Neural progenitor cell (in vitro differentiated cells): Measurements from ENCODE around the gene GRIK5. TPM values are rescaled to one million over a fixed set of nuclear protein-coding genes. Genes with fewer than 3 reads are reported as not detected.
"Not testable (repeated sequence)": the region's sequence is repeated elsewhere in the genome, so short reads cannot be mapped to it uniquely, and the experiment has no call there.

Experiments used
- DNase-seq: peaks from one replicate; pipeline ENCODE4 v3.0.0-alpha.2; 2016; ENCODE audit warnings: low spot score
- H2AFZ ChIP-seq: fragments of 200-600 bp; sonication (generic); replicated peaks from 2 replicates; pipeline ENCODE4 v1.6.1; 2016; ENCODE audit warnings: antibody characterized with exemption
- H3F3A ChIP-seq: fragments of 200-600 bp; sonication (generic); 2 replicates; pipeline ENCODE4 v1.6.1; 2016; ENCODE audit warnings: antibody characterized with exemption, low read depth
- H3K27ac ChIP-seq: fragments of 200-600 bp; sonication (generic); 2 replicates; pipeline ENCODE4 v1.5.1; 2016; ENCODE audit warnings: mild to moderate bottlenecking
- H3K27me3 ChIP-seq: fragments of 200-600 bp; sonication (generic); 2 replicates; pipeline ENCODE4 v1.6.1; 2016; ENCODE audit warnings: mild to moderate bottlenecking, moderate library complexity
- H3K36me3 ChIP-seq: fragments of 200-600 bp; sonication (generic); 2 replicates; pipeline ENCODE4 v1.5.1; 2016
- H3K4me1 ChIP-seq: fragments of 200-600 bp; sonication (generic); 2 replicates; pipeline ENCODE4 v1.6.1; 2016; ENCODE audit warnings: mixed run types
- H3K4me2 ChIP-seq: fragments of 200-600 bp; sonication (generic); 2 replicates; pipeline ENCODE4 v1.6.1; 2016
- H3K4me3 ChIP-seq: fragments of 200-600 bp; sonication (generic); 2 replicates; pipeline ENCODE4 v1.5.1; 2016
- H3K79me2 ChIP-seq: fragments of 200-600 bp; sonication (generic); 2 replicates; pipeline ENCODE4 v1.6.1; 2016; ENCODE audit warnings: low read depth
- H3K9ac ChIP-seq: fragments of 200-600 bp; sonication (generic); 2 replicates; pipeline ENCODE4 v1.6.1; 2016
- H3K9me3 ChIP-seq: fragments of 200-600 bp; sonication (generic); 2 replicates; pipeline ENCODE4 v1.5.1; 2016; ENCODE audit warnings: low read depth
- H4K20me1 ChIP-seq: fragments of 200-600 bp; sonication (generic); 2 replicates; pipeline ENCODE4 v1.6.1; 2016; ENCODE audit warnings: low read depth
- H3K27ac Mint-ChIP-seq: 3 replicates; pipeline ENCODE4 v1.8.0; 2021; ENCODE audit warnings: mixed read lengths
- H3K27me3 Mint-ChIP-seq: 2 replicates; pipeline ENCODE4 v1.8.0; 2022; ENCODE audit warnings: low read depth, mild to moderate bottlenecking, inconsistent platforms, moderate library complexity, mixed read lengths; ENCODE audit not compliant: insufficient read depth
- H3K36me3 Mint-ChIP-seq: 3 replicates; pipeline ENCODE4 v1.8.0; 2021; ENCODE audit warnings: mixed read lengths
- H3K4me1 Mint-ChIP-seq: 3 replicates; pipeline ENCODE4 v1.8.0; 2021; ENCODE audit warnings: mixed read lengths
- H3K4me3 Mint-ChIP-seq: 3 replicates; pipeline ENCODE4 v1.8.0; 2021; ENCODE audit warnings: mild to moderate bottlenecking, moderate library complexity, mixed read lengths
- H3K9me3 Mint-ChIP-seq: 3 replicates; pipeline ENCODE4 v1.8.0; 2020; ENCODE audit warnings: mixed read lengths
- CTCF ChIP-seq: fragments of 200-600 bp; sonication (generic); IDR thresholded peaks from 2 replicates; pipeline ENCODE4 v1.5.1; 2017; ENCODE audit warnings: antibody characterized with exemption, mild to moderate bottlenecking
- EZH2 ChIP-seq: fragments of 200-600 bp; sonication (generic); IDR thresholded peaks from 2 replicates; pipeline ENCODE4 v1.6.1; 2017; ENCODE audit warnings: antibody characterized with exemption, mild to moderate bottlenecking, moderate library complexity
- EZH2phosphoT487 ChIP-seq: fragments of 200-600 bp; sonication (generic); IDR thresholded peaks from 2 replicates; pipeline ENCODE4 v1.6.1; 2017; ENCODE audit warnings: antibody characterized with exemption
- total RNA-seq: library from RNA; depleted of rRNA; stranded (reverse); fragments of >200 nt; gene quantifications from 2 replicates; pipeline ENCODE4 v1.2.3, GENCODE V29; 2015; ENCODE audit warnings: low replicate concordance

Gene GRIK5
- total RNA-seq, 1 donor from 2014 or later = 5.8 TPM

- not testable (repeated sequence) for H2AFZ ChIP-seq, H3K27ac ChIP-seq, H3K9ac ChIP-seq, H3K27me3 ChIP-seq, H4K20me1 ChIP-seq, H3K9me3 ChIP-seq, H3K4me3 Mint-ChIP-seq, H3K79me2 ChIP-seq, H3K27ac Mint-ChIP-seq, H3K4me2 ChIP-seq, H3K4me1 ChIP-seq, H3F3A ChIP-seq, H3K9me3 Mint-ChIP-seq, H3K36me3 Mint-ChIP-seq, H3K36me3 ChIP-seq, H3K4me3 ChIP-seq
- peak; percentile 81 for DNase-seq
- Mint-ChIP-seq H3K4me1 (peaks cover 42% of the 10 kb centered on the region), H3K27me3 (peaks cover 13% of the 10 kb centered on the region)
- peak; percentile 94 for TF ChIP-seq CTCF
Observed at GRCh38 chr19:42034640-42035391, 35.2 kb downstream of the GRIK5 start.

GRCh38 chr19:42033413-42033812, 36.6 kb downstream of the GRIK5 start:
- Histone ChIP-seq H3K27me3 (no peaks in the 10 kb centered on the region), H3K9me3 (no peaks in the 10 kb centered on the region), H3K9ac (no peak overlapping the region), H3K79me2 (no peaks in the 10 kb centered on the region), H3K36me3 (no peaks in the 10 kb centered on the region), H3K4me3 (no peak overlapping the region), H3K4me1 (no peaks in the 10 kb centered on the region), H3K27ac (no peak overlapping the region), H2AFZ (no peak overlapping the region), H4K20me1 (no peaks in the 10 kb centered on the region), H3F3A (peaks cover 5% of the 10 kb centered on the region), H3K4me2 (no peak overlapping the region)
- Mint-ChIP-seq H3K4me1 (peaks cover 41% of the 10 kb centered on the region), H3K4me3 (no peak overlapping the region), H3K27ac (peak overlapping the region; percentile 29), H3K27me3 (peaks cover 10% of the 10 kb centered on the region), H3K36me3 (peaks cover 2% of the 10 kb centered on the region), H3K9me3 (no peaks in the 10 kb centered on the region)
- no peak for DNase-seq
- TF ChIP-seq CTCF (no peak), EZH2 (no peak), EZH2phosphoT487 (no peak)

GRCh38 chr19:42032431-42032830, 37.6 kb downstream of the GRIK5 start:
- no peaks in the 10 kb centered on the region for H3K36me3 Mint-ChIP-seq
- H3K27me3 ChIP-seq = no peaks in the 10 kb centered on the region
- H3K4me3 ChIP-seq = no peak overlapping the region
- peaks cover 5% of the 10 kb centered on the region for H3F3A ChIP-seq
- no peak overlapping the region for H3K4me2 ChIP-seq
- H3K36me3 ChIP-seq = no peaks in the 10 kb centered on the region
- TF ChIP-seq EZH2phosphoT487 = no peak
- no peak for TF ChIP-seq CTCF
- H3K27me3 Mint-ChIP-seq = peaks cover 10% of the 10 kb centered on the region
- no peak overlapping the region for H3K9ac ChIP-seq
- H3K9me3 Mint-ChIP-seq = no peaks in the 10 kb centered on the region
- peaks cover 41% of the 10 kb centered on the region for H3K4me1 Mint-ChIP-seq
- no peaks in the 10 kb centered on the region for H3K79me2 ChIP-seq
- H3K4me1 ChIP-seq = no peaks in the 10 kb centered on the region
- no peak overlapping the region for H3K4me3 Mint-ChIP-seq
- H3K27ac ChIP-seq = no peak overlapping the region
- DNase-seq = no peak
- no peak overlapping the region for H2AFZ ChIP-seq
- peak overlapping the region; percentile 46 for H3K27ac Mint-ChIP-seq
- H3K9me3 ChIP-seq = no peaks in the 10 kb centered on the region
- peaks cover 7% of the 10 kb centered on the region for H4K20me1 ChIP-seq
